Superior temporal gyrus (tissue), 1 donor: ENCODE measurements around the gene MYCBPAP.

ENCODE experiments used
- DNase-seq: peaks from one replicate; pipeline ENCODE4 v3.0.0-alpha.2; 2016; ENCODE audit errors: extremely low spot score

Gene MYCBPAP

DNA sequence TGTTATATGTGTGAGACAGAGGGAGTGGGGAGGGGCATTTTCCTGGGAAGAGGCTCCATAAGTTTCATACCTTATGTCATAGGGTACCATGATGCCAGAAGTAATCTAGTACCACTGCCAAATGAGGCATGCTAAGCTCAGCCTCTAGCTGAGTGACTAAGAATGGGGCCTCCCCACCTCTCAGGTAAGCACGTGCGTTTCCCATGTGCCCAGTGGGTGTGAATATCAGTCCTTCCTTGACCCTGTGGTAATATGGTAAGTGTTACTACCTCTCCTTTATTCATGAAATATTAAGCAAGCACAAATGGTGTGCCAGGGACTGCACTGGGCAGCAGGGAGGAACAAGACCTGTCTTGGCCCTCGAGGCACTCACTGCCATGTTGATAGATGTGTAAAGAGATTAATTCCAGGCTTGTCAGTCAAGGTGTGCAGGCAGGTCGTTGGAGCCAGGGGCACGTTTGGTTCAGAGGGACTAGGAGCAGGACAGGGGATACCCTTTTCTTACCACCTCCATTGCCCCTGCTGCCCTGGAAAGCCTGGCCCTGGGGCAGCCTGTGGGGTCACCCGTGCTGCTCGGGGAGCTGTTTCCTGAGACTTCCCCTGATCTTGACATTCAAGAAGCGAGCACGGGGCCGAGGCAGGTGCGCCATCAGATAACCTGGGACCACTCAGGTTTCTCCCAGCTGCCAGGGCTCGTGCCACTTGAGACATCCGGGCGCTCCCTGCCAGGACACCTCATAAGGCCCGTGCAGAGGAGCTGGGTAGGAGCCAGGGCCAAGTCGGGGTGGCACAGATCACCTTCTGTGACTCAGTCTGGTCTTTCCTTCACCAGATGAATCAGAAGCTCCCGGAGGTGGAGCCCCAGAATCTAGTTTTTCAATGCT lies 20.8 kb upstream of the MYCBPAP start:
- no peak for DNase-seq

DNA sequence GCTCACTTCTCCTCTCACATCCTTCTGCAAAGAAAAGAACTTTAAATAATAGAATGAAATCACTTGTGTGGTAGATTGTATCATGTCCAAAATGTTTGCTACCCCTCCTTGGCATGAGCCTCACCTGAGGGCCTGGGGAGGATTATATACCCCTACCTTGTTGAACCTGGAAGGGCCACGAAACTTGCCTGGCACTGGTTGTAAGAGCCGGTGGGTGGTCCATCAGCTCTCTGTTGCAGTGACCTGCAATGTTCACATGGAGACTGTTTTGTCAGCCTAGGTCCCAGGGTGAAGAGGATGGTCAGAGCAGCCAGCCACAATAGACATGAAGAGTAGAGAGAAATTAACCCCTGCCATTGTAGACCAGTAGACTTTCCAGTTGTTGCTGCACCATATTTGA lies 19.4 kb upstream of the MYCBPAP start:
- DNase-seq, result no peak

DNA sequence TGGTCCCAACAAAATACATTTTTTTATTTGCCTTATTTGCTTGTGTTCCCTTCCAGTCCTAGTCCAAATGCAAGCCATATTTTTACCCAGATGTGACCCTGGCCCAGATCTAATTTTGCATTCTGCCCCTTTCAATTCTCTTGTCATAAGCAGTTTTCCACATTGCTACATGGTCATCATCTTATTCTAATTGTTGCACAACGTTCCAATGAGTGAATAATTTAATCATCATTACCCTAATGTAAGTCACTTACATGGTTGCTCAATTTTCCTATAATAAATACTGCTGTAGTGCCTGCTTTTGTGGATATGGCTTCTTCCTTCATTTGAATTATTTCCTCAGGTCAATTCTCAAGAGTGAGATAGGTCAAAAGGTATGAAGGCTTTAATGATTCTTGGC lies 16.7 kb upstream of the MYCBPAP start:
- DNase-seq, result no peak

DNA sequence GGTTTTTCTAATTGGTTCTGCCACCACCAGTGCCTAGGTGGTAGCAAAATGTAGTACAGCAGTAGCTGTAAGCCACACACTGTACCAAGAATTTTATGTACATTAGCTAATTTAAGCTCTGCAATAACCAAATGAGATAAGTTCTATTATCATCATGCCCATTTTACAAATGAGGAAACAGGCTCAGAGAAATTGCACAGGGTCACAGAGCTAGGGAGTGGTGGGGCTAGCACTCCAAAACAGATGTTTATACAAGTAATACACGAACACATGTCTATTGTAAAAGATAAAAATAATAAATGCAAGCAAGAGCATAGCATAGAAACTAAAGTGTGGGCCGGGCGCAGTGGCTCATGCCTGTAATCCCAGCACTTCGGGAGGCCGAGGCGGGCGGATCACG lies 16.0 kb upstream of the MYCBPAP start:
- DNase-seq, result no peak

DNA sequence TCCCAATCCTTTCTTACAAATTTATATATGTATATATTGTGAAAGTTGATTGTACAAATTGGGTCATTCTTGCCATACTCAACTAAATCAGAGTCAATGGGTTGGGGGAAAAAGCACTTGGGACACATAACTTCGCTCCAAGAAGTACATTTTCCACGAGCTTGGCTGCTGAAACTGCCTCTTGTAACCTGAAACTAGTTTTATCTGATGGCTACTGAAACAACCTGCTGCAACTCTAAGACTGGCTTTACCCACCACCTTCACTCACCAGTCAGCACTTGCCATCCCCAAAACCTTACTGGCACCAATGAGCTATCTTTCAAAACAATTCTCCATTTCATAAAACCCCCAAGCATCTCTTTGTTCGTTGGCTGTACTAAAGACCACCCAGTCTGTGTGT lies 14.5 kb upstream of the MYCBPAP start:
- no peak for DNase-seq

DNA sequence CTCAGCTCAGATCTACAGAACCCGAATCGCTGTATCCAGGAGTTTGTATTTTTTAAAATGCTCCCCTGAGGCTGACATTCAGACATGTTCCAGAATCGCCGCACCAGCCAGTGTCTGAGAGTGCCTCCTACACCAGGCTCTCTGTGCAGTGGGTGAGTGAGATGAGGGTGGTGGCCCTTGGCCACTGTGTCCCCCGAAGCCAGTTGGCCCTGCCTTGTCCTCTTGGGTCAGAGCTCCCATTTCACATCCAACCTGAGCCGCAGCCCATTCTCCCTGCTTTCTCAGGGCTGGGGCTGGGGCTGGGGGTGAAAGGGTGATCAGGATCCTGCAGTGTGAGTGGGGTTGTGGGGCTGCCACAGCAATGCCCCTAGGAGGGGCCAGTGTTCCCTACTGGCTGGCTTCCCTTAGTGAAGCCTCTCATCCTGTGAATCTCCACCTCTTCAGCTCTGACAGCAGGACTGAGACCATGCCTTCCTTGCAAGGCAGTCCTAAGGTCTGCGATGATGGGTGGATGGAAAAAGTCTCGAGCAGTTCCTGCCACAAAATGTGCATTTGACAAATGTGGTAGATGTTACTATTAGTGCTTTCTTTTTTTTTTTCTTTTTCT lies 12.9 kb upstream of the MYCBPAP start:
- no peak for DNase-seq

DNA sequence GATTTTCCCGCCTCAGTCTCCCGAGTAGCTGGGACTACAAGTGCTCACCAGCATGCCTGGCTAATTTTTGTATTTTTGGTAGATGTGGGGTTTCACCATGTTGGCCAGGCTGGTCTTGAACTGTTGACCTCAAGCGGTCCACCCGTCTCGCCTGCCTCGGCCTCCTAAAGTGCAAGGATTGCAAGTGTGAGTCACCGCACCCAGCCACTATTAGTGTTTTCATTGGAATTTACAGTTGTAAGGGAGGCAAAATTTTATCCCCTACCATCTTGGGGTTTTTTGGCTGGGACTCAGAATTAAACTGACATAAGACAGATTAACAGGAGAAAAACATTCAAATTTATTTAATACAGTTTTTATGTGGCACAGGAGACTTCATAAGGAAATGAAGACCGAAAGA lies 12.3 kb upstream of the MYCBPAP start:
- DNase-seq, result no peak

DNA sequence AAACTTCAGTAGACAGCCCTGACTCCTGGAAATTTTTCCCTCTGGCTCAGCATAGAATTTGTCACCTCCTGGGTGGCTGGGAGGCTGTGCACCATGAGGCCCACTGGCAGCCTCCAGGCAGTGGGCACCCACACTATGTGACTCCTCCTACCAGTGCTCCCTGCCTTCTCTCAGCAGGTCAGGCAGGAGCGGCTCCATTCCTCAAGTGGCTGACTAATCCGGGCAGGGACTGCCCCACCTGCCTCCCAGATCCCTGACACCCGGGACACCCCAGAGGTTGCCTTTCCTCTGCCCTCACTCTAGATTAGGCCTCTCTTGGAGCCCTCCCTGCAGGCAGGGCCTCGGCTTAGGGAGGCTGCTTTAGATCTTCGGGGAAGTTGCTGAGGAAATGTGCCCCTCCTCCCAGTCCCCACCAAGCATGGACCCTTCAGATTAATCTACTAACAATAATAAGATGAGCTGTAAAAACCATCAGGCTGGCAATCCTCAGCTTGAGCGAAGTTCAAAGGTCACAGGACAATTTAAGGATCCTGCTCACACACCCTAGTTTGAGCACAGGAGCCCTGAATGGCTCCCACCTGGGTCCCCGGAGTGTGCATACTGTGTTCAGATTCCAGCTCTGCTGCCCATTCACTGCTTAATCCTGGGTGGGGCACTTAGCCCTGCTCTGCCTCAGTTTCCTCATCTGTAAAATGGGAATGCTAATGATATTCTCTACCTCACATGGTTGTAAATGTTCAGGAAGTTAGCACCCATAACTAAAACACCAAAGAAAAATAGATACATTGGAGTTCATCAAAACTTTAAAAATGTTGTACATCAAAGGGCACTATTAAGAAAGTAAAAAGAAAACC lies 10.0 kb upstream of the MYCBPAP start:
- no peak for DNase-seq

DNA sequence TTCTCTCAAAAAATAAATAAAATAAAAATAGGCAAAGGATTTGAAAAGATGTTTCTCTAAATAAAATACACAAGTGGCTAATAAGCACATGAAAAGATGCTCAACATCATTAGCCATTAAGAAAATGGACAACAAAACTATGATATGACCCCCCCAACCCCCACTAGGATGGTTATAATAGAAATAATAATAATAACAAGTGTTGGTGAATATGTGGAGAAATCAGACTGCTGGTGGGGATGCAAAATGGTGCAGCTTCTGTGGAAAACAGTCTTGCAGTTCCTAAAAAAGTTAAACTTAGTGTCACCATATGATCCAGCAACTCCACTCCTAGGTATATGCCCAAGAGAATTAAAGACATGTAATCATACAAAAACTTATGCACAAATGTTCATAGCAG lies 9.0 kb upstream of the MYCBPAP start:
- DNase-seq, result no peak

DNA sequence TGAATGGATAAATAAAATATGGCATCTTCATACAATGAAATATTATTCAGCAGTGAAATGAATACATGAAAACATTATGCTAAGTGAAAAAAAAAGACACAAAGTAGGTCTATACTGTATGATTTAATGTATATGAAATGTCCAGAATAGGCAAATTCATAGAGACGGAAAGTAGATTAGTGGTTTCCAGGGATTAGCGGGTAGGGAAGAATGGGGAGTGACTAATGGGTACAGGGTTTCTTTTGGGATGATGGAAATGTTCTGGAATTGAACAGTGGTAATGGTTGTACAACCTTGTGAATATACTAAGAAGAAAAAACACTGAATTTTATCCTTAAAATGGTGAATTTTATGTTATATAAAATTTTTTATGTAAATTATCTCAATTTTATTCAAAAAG lies 8.5 kb upstream of the MYCBPAP start:
- no peak for DNase-seq

DNA sequence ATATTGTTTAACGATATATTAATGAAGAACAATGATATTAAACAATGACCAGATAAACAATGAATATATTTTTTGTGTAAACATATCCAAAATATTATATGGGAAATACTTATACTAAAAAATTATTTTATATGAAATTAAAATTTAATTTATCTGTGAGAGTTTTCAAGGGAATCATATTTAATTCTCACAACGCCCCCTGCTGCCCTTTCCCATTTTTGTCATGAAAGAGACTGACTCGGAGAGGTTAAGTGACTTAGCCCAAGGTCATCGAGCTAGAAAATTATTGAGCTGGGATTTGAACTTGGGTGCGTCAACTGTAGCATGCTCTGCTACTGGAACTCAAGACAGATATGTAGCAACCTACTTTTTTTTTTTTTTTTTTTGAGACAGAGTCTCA lies 7.2 kb upstream of the MYCBPAP start:
- DNase-seq, result no peak

DNA sequence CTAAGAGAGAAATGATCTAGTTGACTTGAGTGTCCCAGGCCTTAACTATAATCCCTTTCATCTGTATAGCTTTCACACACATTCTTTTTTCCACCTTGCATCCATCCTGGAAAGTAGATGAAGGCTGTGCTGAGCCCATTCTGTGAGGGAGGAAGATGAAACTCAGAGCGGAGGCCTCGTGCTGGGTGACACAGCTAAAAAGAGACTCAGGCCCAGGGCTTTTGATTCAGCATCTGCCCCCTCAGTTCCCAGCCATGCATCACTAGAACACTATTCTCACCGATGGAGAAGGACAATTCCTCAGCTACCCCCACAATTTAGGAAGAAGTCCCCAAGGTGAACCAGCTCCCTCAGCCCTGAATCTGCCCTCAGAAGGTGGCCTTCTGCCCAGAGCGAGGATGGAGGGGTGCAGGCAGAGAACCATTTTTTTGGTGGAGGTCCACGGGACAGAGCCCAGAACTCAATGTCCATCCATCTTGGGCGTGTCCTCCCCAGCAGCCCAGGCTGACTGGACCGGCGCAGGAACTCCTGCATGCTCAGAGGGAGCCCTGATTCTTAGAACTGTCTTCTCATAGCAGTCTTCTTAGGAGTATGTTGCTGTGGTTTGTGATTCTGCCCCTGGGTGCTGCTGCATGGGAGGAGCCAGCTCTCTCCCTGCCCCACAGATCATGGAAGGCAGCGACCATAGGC lies 5.8 kb upstream of the MYCBPAP start:
- no peak for DNase-seq

DNA sequence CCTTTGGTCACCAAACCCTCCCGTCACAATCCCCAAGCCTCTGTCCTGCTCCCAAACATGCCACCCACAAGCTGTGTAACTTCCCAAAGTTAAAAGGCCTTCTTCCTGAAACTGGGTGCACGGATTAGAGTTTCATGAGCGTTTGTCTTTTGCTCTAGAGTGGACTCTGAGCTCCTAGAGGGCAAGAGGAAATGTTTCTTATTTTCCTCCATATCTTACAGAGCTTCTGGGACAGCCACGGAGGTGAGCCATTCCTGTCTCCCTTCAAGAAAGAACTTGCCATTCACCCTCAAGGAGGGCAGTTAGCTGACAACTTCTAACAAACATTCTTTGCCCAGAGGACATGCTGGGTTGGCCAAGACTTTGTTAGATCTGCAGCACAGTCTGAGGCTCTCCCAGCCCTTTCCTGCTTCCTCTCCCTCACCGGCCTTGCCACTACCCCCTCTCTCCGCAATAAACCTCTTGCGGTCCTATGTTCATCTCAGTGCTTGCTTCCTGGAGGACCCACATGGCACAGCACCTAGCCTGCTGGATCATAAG lies 2.6 kb upstream of the MYCBPAP start:
- no peak for DNase-seq

DNA sequence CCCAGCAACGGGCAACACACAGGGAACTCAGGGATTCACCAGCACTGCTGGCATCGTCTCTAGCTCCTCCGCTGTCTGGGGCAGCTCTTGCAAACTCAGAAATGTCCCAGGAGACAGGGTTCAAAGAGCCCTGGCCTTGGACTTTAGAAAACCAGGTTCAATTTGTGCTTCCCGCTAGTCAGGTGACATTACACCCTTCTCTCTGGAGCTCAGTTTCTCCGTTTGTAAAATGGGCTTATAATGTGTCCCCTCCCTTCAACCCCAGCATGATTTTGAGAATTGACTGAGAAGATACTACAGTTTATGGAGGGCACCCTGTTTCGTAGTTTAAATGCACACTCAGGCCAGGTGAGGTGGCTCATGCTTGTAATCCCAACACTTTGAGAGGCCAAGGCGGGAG lies 1.9 kb upstream of the MYCBPAP start:
- DNase-seq, result no peak

DNA sequence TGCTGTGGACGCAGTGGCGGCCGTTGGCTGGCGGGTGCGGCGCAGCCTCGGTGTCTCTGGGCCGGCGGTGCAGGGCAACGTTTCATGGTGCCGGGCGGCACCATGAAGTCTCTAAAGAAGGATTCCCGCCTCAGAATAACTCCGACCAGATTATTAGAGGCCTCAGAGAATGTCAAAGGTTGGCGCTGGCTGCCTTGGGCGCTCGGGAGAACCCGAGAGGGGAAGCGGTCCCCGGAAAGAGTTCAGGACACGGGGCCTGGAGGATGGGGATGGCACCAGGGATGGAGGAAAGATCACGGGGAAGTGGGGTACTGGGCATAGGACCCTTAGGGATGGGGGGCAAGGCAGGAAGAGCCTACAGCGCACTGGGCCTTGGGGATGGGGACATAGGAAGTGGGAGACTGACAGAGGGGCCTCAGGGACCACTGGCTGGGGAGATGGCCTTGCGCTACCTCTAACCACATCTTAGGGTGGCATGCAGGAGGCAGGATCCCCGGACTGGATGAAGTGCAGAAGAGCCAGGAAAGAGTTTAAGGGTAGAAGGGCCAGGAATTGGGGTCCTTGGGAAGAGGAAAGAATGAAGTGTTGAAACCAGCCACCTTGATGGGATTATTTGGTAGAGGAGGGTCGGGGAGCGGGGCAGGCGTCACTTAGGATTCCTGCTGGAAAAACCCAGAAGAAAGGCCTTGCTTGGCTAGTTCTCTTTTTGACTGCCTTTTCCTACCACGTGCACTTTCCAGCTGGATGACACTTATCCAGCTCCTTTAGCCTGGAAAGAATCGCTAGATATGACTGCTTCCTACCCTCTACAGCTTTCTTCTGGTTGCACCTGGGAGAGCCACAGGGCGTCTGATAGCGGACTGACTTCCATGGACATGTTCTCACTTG lies 578 bp downstream of the MYCBPAP start:
- DNase-seq, result peak; percentile 70

DNA sequence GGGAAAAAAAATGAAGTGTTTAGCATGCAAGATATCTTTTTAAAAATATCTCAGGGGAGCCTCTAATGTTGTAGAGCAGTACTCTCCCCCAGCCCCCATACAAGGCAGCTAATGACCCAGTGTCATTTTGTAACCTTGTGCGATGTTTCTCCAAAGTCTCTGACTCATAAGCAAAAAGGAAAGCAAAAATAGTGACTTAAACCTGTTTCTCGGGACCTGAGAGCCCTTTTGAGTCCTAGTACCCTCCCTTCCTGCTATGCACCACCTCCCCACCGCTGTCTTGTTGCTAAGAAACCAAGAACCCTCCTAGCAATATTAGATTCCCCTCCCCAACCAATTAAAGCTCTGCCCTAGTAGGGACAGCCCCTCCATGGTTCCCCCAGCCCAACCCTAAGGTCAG lies 2.8 kb downstream of the MYCBPAP start:
- no peak for DNase-seq

DNA sequence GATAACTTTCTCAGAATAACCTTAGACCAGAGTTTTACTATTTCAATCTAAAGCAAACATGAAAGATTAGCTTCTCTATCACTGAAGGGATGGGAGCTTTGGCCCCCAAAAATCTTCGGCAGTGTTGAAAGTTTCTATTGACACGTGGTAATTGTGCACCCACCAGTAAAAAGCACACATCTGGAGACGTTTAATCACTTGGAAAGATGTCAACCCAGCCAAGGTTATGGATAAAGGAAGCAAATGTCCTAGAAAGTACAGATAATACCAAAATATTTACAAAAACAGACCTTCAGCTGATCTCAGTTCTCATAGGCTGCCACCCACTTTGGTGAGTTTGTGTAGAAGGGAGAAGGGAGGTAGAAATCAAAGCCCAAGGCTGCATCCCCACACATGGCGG lies 5.3 kb downstream of the MYCBPAP start:
- no peak for DNase-seq

DNA sequence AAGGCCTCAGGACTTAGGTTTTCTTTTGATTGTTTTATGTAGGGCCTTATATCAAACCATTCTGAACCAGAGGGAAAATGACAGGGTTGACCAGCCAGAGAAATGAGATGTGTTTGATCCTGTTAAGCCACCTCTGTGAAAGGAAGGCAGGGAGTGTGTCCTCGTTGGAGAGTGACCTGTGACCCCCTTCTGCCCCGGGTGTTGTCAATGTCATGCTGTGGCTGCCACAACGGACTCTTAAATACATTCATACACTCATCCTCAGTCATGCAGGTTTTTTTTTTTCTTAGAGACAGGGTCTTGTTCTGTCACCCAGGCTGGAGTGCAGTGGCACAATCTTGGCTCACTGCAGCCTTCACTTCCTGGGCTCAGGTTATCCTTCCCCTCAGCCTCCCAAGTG lies 6.1 kb downstream of the MYCBPAP start:
- DNase-seq, result no peak

DNA sequence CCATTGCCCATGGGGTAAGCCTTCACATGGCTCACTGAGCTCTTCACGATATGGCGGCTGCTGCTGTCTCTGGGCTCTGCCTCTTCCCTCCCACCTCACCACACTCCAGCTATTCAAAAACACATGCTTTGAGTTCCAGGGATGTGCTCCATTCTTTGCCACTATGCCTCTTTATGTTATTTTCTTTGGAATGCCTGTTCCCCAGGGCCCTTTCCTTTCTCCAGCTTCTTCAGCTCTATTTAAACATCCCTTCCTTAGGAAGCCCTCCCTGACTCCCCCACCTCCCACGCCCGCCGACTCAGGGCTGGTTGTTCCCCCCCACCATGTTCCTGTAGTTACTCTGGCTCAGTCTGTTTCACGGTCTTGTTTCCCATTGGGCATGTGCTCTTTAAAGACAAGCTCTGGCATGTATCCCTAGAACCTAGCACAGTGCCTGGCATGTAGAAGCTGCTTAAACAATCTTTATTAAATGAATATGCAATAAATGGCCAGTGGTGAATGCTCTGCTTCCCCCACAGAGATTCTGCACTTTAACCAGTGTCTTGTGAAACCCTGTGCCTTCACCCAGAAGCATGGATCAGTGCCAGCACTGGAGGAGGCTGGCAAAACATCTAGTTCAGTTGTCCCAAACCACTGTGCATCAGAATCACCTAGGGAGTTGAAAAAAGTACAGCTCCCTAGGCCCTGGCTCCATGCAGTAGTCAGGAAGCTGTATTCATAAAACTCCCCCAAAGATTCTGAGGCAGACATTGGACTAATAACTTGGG lies 6.9 kb downstream of the MYCBPAP start:
- DNase-seq, result no peak

DNA sequence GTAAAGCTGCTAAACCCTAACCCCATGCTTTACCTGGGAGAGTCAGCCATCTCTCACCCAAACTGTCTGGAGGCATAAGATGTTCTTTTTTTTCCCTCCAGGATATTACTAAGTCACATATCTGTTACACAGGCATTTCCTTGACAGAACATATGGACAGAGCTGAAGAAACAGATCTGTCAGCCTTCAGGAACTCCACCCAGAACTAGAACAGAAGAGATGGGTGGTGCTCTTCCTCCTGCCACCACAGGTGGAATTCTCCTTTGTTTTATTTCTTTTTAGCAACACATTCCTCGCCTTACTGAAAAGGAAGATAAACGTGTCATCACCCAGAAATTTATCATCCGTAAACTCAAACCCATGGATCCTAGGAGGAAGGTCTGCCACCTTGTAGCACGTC lies 8.8 kb downstream of the MYCBPAP start:
- DNase-seq, result no peak
